ENCODE results near the gene CHIT1. TPM values are rescaled to one million over a fixed set of nuclear protein-coding genes. Genes with fewer than 3 reads are reported as not detected.
"Not testable (repeated sequence)": the region's sequence is repeated elsewhere in the genome, so short reads cannot be mapped to it uniquely, and the experiment has no call there.

CHIT1 gene
- total RNA-seq, 3 donors from 2014 or later, result 0.05 to 0.23 TPM; not detected in 1

- Mint-ChIP-seq H3K9me3 (no peaks in the 10 kb centered on the region), H3K4me1 (ENCODE audit: low read depth) (no peaks in the 10 kb centered on the region), H3K4me3 (no peak overlapping the region), H3K36me3 (ENCODE audit: insufficient read depth) (no peaks in the 10 kb centered on the region), H3K27me3 (ENCODE audit: low read depth) (peaks cover 28% of the 10 kb centered on the region)
- ATAC-seq (no peak), DNase-seq (no peak)
Measured at GRCh38 chr1:203244776-203245175, 15.3 kb upstream of the CHIT1 start.

- H3K4me1 Mint-ChIP-seq (ENCODE audit: low read depth); H3K4me3 Mint-ChIP-seq; DNase-seq; H3K36me3 Mint-ChIP-seq (ENCODE audit: insufficient read depth); H3K9me3 Mint-ChIP-seq; ATAC-seq: not testable (repeated sequence)
- peaks cover 39% of the 10 kb centered on the region for H3K27me3 Mint-ChIP-seq (ENCODE audit: low read depth)
Measured at GRCh38 chr1:203241708-203242107, 12.2 kb upstream of the CHIT1 start.

GRCh38 chr1:203239526-203240305, 10.2 kb upstream of the CHIT1 start:
- ATAC-seq (no peak), DNase-seq (no peak)
- peaks cover 21% of the 10 kb centered on the region for H3K9me3 Mint-ChIP-seq
- H3K36me3 Mint-ChIP-seq (ENCODE audit: insufficient read depth), result peaks cover 2% of the 10 kb centered on the region
- H3K4me3 Mint-ChIP-seq, result no peak overlapping the region
- H3K4me1 Mint-ChIP-seq (ENCODE audit: low read depth), result no peaks in the 10 kb centered on the region
- H3K27me3 Mint-ChIP-seq (ENCODE audit: low read depth), result peaks cover 39% of the 10 kb centered on the region

GRCh38 chr1:203239081-203239480, 9.6 kb upstream of the CHIT1 start:
- Mint-ChIP-seq H3K36me3 (ENCODE audit: insufficient read depth) (peaks cover 2% of the 10 kb centered on the region), H3K4me3 (no peak overlapping the region), H3K9me3 (peaks cover 28% of the 10 kb centered on the region), H3K27me3 (ENCODE audit: low read depth) (peaks cover 39% of the 10 kb centered on the region), H3K4me1 (ENCODE audit: low read depth) (no peaks in the 10 kb centered on the region)
- no peak for DNase-seq
- no peak for ATAC-seq

GRCh38 chr1:203238535-203238934, 9.1 kb upstream of the CHIT1 start:
- peaks cover 41% of the 10 kb centered on the region for H3K27me3 Mint-ChIP-seq (ENCODE audit: low read depth)
- no peak for DNase-seq
- peaks cover 3% of the 10 kb centered on the region for H3K36me3 Mint-ChIP-seq (ENCODE audit: insufficient read depth)
- no peak for ATAC-seq
- H3K9me3 Mint-ChIP-seq, result peaks cover 33% of the 10 kb centered on the region
- H3K4me1 Mint-ChIP-seq (ENCODE audit: low read depth), result no peaks in the 10 kb centered on the region
- H3K4me3 Mint-ChIP-seq, result no peak overlapping the region

GRCh38 chr1:203234901-203235300, 5.4 kb upstream of the CHIT1 start:
- Mint-ChIP-seq H3K27me3 (ENCODE audit: low read depth) (peaks cover 38% of the 10 kb centered on the region), H3K9me3 (peaks cover 33% of the 10 kb centered on the region)
- not testable (repeated sequence) for H3K4me3 Mint-ChIP-seq; ATAC-seq; H3K36me3 Mint-ChIP-seq (ENCODE audit: insufficient read depth); H3K4me1 Mint-ChIP-seq (ENCODE audit: low read depth); DNase-seq

- no peaks in the 10 kb centered on the region for H3K36me3 Mint-ChIP-seq (ENCODE audit: insufficient read depth)
- no peak for DNase-seq
- no peak for ATAC-seq
- peaks cover 21% of the 10 kb centered on the region for H3K27me3 Mint-ChIP-seq (ENCODE audit: low read depth)
- H3K4me1 Mint-ChIP-seq (ENCODE audit: low read depth), result no peaks in the 10 kb centered on the region
- H3K4me3 Mint-ChIP-seq, result no peak overlapping the region
- peaks cover 2% of the 10 kb centered on the region for H3K9me3 Mint-ChIP-seq
Measured at GRCh38 chr1:203228670-203229069, 803 bp downstream of the CHIT1 start.

GRCh38 chr1:203227371-203228083, 1.9 kb downstream of the CHIT1 start:
- DNase-seq, result no peak
- ATAC-seq, result no peak
- Mint-ChIP-seq H3K4me1 (ENCODE audit: low read depth) (no peaks in the 10 kb centered on the region), H3K36me3 (ENCODE audit: insufficient read depth) (no peaks in the 10 kb centered on the region), H3K27me3 (ENCODE audit: low read depth) (peaks cover 13% of the 10 kb centered on the region), H3K4me3 (no peak overlapping the region), H3K9me3 (no peaks in the 10 kb centered on the region)

GRCh38 chr1:203225071-203225470, 4.4 kb downstream of the CHIT1 start:
- no peaks in the 10 kb centered on the region for H3K36me3 Mint-ChIP-seq (ENCODE audit: insufficient read depth)
- H3K4me3 Mint-ChIP-seq, result no peak overlapping the region
- no peaks in the 10 kb centered on the region for H3K4me1 Mint-ChIP-seq (ENCODE audit: low read depth)
- ATAC-seq (no peak), DNase-seq (no peak)
- H3K27me3 Mint-ChIP-seq (ENCODE audit: low read depth), result peaks cover 5% of the 10 kb centered on the region
- no peaks in the 10 kb centered on the region for H3K9me3 Mint-ChIP-seq

- no peak for DNase-seq
- no peak for ATAC-seq
- H3K27me3 Mint-ChIP-seq (ENCODE audit: low read depth), result peaks cover 7% of the 10 kb centered on the region
Measured at GRCh38 chr1:203223012-203223775, 6.3 kb downstream of the CHIT1 start.

GRCh38 chr1:203219934-203220333, 9.5 kb downstream of the CHIT1 start:
- Mint-ChIP-seq H3K36me3 (ENCODE audit: insufficient read depth) (no peaks in the 10 kb centered on the region), H3K4me3 (no peak overlapping the region), H3K4me1 (ENCODE audit: low read depth) (no peaks in the 10 kb centered on the region), H3K9me3 (no peaks in the 10 kb centered on the region), H3K27me3 (ENCODE audit: low read depth) (peaks cover 11% of the 10 kb centered on the region)
- DNase-seq (no peak), ATAC-seq (no peak)

More at GRCh38 chr1:203223012-203223775, 6.3 kb downstream of the CHIT1 start:
- Mint-ChIP-seq H3K36me3 (ENCODE audit: insufficient read depth) (no peaks in the 10 kb centered on the region), H3K4me1 (ENCODE audit: low read depth) (no peaks in the 10 kb centered on the region), H3K4me3 (no peak overlapping the region), H3K9me3 (no peaks in the 10 kb centered on the region)

- no peaks in the 10 kb centered on the region for H3K36me3 Mint-ChIP-seq (ENCODE audit: insufficient read depth)
- H3K27me3 Mint-ChIP-seq (ENCODE audit: low read depth), result peaks cover 11% of the 10 kb centered on the region
- no peaks in the 10 kb centered on the region for H3K9me3 Mint-ChIP-seq
- H3K4me3 Mint-ChIP-seq, result no peak overlapping the region
- no peaks in the 10 kb centered on the region for H3K4me1 Mint-ChIP-seq (ENCODE audit: low read depth)
- ATAC-seq (no peak), DNase-seq (no peak)
Measured at GRCh38 chr1:203219171-203219570, 10.3 kb downstream of the CHIT1 start.

GRCh38 chr1:203217668-203218067, 11.8 kb downstream of the CHIT1 start:
- peaks cover 13% of the 10 kb centered on the region for H3K27me3 Mint-ChIP-seq (ENCODE audit: low read depth)
- ATAC-seq (no peak), DNase-seq (no peak)
- no peaks in the 10 kb centered on the region for H3K36me3 Mint-ChIP-seq (ENCODE audit: insufficient read depth)
- H3K9me3 Mint-ChIP-seq, result no peaks in the 10 kb centered on the region
- no peaks in the 10 kb centered on the region for H3K4me1 Mint-ChIP-seq (ENCODE audit: low read depth)
- no peak overlapping the region for H3K4me3 Mint-ChIP-seq

- no peak overlapping the region for H3K4me3 Mint-ChIP-seq
- H3K36me3 Mint-ChIP-seq (ENCODE audit: insufficient read depth), result no peaks in the 10 kb centered on the region
- H3K27me3 Mint-ChIP-seq (ENCODE audit: low read depth), result peaks cover 13% of the 10 kb centered on the region
- no peak for DNase-seq
- no peaks in the 10 kb centered on the region for H3K9me3 Mint-ChIP-seq
- H3K4me1 Mint-ChIP-seq (ENCODE audit: low read depth), result no peaks in the 10 kb centered on the region
- peak in 1 of 2 donors; percentile 20 for ATAC-seq
Measured at GRCh38 chr1:203217139-203217655, 12.3 kb downstream of the CHIT1 start.
